ENCODE data around the gene RABEP1. TPM values are rescaled to one million over a fixed set of nuclear protein-coding genes. Genes with fewer than 3 reads are reported as not detected.
A peak's percentile ranks its signal among the peaks of the same experiment; 100 is the strongest.

Gene RABEP1
- polyA plus RNA-seq, 1 experiment = 46.9 TPM

GRCh38 chr17:5272322-5272721, 9.8 kb upstream of the RABEP1 start:
- ChIA-PET POLR2A (no interaction called here), CTCF (no interaction called here)
- DNase-seq (ENCODE audit: low read depth, low spot score) = no peak
- no peak for TF ChIP-seq CTCF (IDR thresholded peaks at IDR 0.05; ENCODE audit: low read depth, low read length)
- Histone ChIP-seq H3K4me3 (ENCODE audit: low read depth, low read length) (no peak overlapping the region), H3K9me3 (ENCODE audit: control insufficient read depth, insufficient read depth, low read length) (no peaks in the 10 kb centered on the region; the same call in 1 of the 2 replicates), H3K27me3 (ENCODE audit: control insufficient read depth, insufficient read depth, low read length) (peaks cover 4% of the 10 kb centered on the region), H3K27ac (ENCODE audit: low read depth, low read length) (no peak overlapping the region)

GRCh38 chr17:5282642-5283217, 646 bp downstream of the RABEP1 start:
- Histone ChIP-seq H3K27me3 (ENCODE audit: control insufficient read depth, insufficient read depth, low read length) (no peaks in the 10 kb centered on the region), H3K9me3 (ENCODE audit: control insufficient read depth, insufficient read depth, low read length) (no peaks in the 10 kb centered on the region), H3K27ac (ENCODE audit: low read depth, low read length) (no peak overlapping the region), H3K4me3 (ENCODE audit: low read depth, low read length) (peak overlapping the region; percentile 78)
- POLR2A ChIA-PET = interaction anchor here (0.7 kb wide), 1 partner anchor 565 kb away, joined by 3 read pairs; no protein-coding TSS in a partner anchor
- CTCF ChIA-PET = interaction anchor here (1.8 kb wide), 1 partner anchor 25 kb away, joined by 9 read pairs; no protein-coding TSS in a partner anchor
- DNase-seq (ENCODE audit: low read depth, low spot score) = no peak
- no peak for TF ChIP-seq CTCF (IDR thresholded peaks at IDR 0.05; ENCODE audit: low read depth, low read length)

- no peak for DNase-seq (ENCODE audit: low read depth, low spot score)
- Histone ChIP-seq H3K9me3 (ENCODE audit: control insufficient read depth, insufficient read depth, low read length) (no peaks in the 10 kb centered on the region), H3K4me3 (ENCODE audit: low read depth, low read length) (peak overlapping the region; percentile 78), H3K27ac (ENCODE audit: low read depth, low read length) (no peak overlapping the region), H3K27me3 (ENCODE audit: control insufficient read depth, insufficient read depth, low read length) (no peaks in the 10 kb centered on the region)
- TF ChIP-seq CTCF (IDR thresholded peaks at IDR 0.05; ENCODE audit: low read depth, low read length) = no peak
- CTCF ChIA-PET = interaction anchor here (0.7 to 1.8 kb wide), 3 partner anchors 13 to 156 kb away, joined by 3 to 9 read pairs (median 3); no protein-coding TSS in a partner anchor
- POLR2A ChIA-PET = no interaction called here
These were observed 1.7 kb downstream of the RABEP1 start for GRCh38 chr17:5283571-5284315.

- no peak for DNase-seq (ENCODE audit: low read depth, low spot score)
- no peaks in the 10 kb centered on the region for H3K9me3 ChIP-seq (ENCODE audit: control insufficient read depth, insufficient read depth, low read length)
- ChIA-PET POLR2A (no interaction called here), CTCF (interaction anchor here (1.0 kb wide), 1 partner anchor 155 kb away, joined by 3 read pairs; no protein-coding TSS in a partner anchor)
- no peaks in the 10 kb centered on the region for H3K27me3 ChIP-seq (ENCODE audit: control insufficient read depth, insufficient read depth, low read length)
- H3K4me3 ChIP-seq (ENCODE audit: low read depth, low read length) = no peak overlapping the region
- no peak overlapping the region for H3K27ac ChIP-seq (ENCODE audit: low read depth, low read length)
- no peak for TF ChIP-seq CTCF (IDR thresholded peaks at IDR 0.05; ENCODE audit: low read depth, low read length)
These were observed 2.6 kb downstream of the RABEP1 start for GRCh38 chr17:5284681-5285080.

GRCh38 chr17:5286846-5287245, 4.8 kb downstream of the RABEP1 start:
- POLR2A ChIA-PET = no interaction called here
- no peak for TF ChIP-seq CTCF (IDR thresholded peaks at IDR 0.05; ENCODE audit: low read depth, low read length)
- no peak overlapping the region for H3K4me3 ChIP-seq (ENCODE audit: low read depth, low read length)
- DNase-seq (ENCODE audit: low read depth, low spot score) = no peak
- no peak overlapping the region for H3K27ac ChIP-seq (ENCODE audit: low read depth, low read length)
- H3K9me3 ChIP-seq (ENCODE audit: control insufficient read depth, insufficient read depth, low read length) = no peaks in the 10 kb centered on the region
- no peaks in the 10 kb centered on the region for H3K27me3 ChIP-seq (ENCODE audit: control insufficient read depth, insufficient read depth, low read length)
- CTCF ChIA-PET = interaction anchor here (0.7 kb wide), 1 partner anchor 152 kb away, joined by 3 read pairs; no protein-coding TSS in a partner anchor

All from AG04450 (cell line).